Transverse colon (tissue), 4 donors: ENCODE measurements around the gene SDK1. TPM values are rescaled to one million over a fixed set of nuclear protein-coding genes. Genes with fewer than 3 reads are reported as not detected.
"Not testable (repeated sequence)": the region's sequence is repeated elsewhere in the genome, so short reads cannot be mapped to it uniquely, and the experiment has no call there.

Experiments
- DNase-seq: peaks from one replicate; pipeline ENCODE4 v3.0.0-alpha.2; 2019
- H3K27ac ChIP-seq, 4 donors: fragments of 200-600 bp; sonication (generic); 2 replicates each; pipeline ENCODE4 v1.5.1; 2016 to 2018; ENCODE audit warnings: inconsistent platforms in 4 of 4
- H3K27me3 ChIP-seq: fragments of 200-600 bp; sonication (generic); 2 replicates; pipeline ENCODE4 v1.5.1; 2017; ENCODE audit warnings: inconsistent platforms
- H3K36me3 ChIP-seq, 4 donors: fragments of 200-600 bp; sonication (generic); 2 replicates each; pipeline ENCODE4 v1.5.1; 2017 to 2019; ENCODE audit warnings: inconsistent platforms in 4 of 4
- H3K4me1 ChIP-seq, 4 donors: fragments of 200-600 bp; sonication (generic); 2 replicates each; pipeline ENCODE4 v1.5.1; 2017 to 2020; ENCODE audit warnings: inconsistent platforms in 4 of 4
- H3K4me3 ChIP-seq, 4 donors: fragments of 200-600 bp; sonication (generic); 1 replicate in 1 of 4; 2 replicates in 3 of 4; pipeline versions ENCODE4 v1.5.1 to v1.6.1; 2017 to 2019; ENCODE audit warnings: inconsistent platforms in 4 of 4
- H3K9me3 ChIP-seq, 2 donors: fragments of 200-600 bp; sonication (generic); 2 replicates each; pipeline ENCODE4 v1.5.1; 2017 to 2019; ENCODE audit warnings: inconsistent platforms in 2 of 2
- CTCF ChIP-seq, 5 experiments: fragments of 200-600 bp in 3 of 5; fragments of 450-650 bp in 2 of 5; sonication (generic) in 3 of 5; IDR thresholded peaks; 1 replicate in 2 of 5; 2 replicates in 3 of 5; pipeline ENCODE4 v1.5.1; 2016 to 2017; ENCODE audit warnings: antibody characterized with exemption in 5 of 5, inconsistent platforms in 3 of 5, mild to moderate bottlenecking in 2 of 5, moderate library complexity in 1 of 5
- EP300 ChIP-seq: sonication (generic); formaldehyde crosslinking; IDR thresholded peaks from one replicate; pipeline ENCODE4 v1.6.1; 2017; ENCODE audit warnings: antibody characterized with exemption, low read depth
- POLR2A ChIP-seq: fragments of 450-650 bp; IDR thresholded peaks from one replicate; pipeline ENCODE4 v1.6.1; 2016; ENCODE audit warnings: antibody characterized with exemption, mild to moderate bottlenecking, moderate library complexity
- POLR2AphosphoS5 ChIP-seq, 3 donors: sonication (generic); formaldehyde crosslinking; IDR thresholded peaks; one replicate each; pipeline ENCODE4 v1.6.1; 2016; ENCODE audit warnings: antibody characterized with exemption in 3 of 3
- WGBS, 2 donors: methylation state at CpG; one replicate each; pipeline ENCODE4 v1.1.5; 2018; ENCODE audit warnings: low coverage in 1 of 2; 5-methylcytosine and 5-hydroxymethylcytosine counted together
- in situ Hi-C, 4 donors: fragments of 200-750 bp; cut with MboI; loops; one replicate each; pipeline versions ENCODE4 v1.15.0 to v1.15.1; 2017; ENCODE audit warnings: low sequenced_read_pairs in 3 of 4, low pct_ligation_motif_present in 1 of 4, low pct_unique_long_range_greater_than_20kb in 1 of 4
- intact Hi-C: fragments of 100-400 bp; cut with DNase I; formaldehyde crosslinking; loops from one replicate; pipeline ENCODE4 v1.15.1; 2023; ENCODE audit warnings: low total_unique reads
- total RNA-seq, 4 donors: library from RNA; depleted of rRNA; stranded (reverse); fragments of >200 nt; gene quantifications; one replicate each; pipeline ENCODE4 v1.1.0, GENCODE V29; 2016

The SDK1 gene
- total RNA-seq, 4 donors from 2014 or later = 4.0 to 8.6 (median 5.4) TPM

GRCh38 chr7:3960050-3960763, 659.2 kb downstream of the SDK1 start:
- TF ChIP-seq POLR2A (no peak), POLR2AphosphoS5 (IDR thresholded peaks at IDR 0.05) (no peak), EP300 (no peak), CTCF (IDR thresholded peaks at IDR 0.05) (no peak)
- H3K27me3 ChIP-seq = no peaks in the 10 kb centered on the region
- H3K4me3 ChIP-seq = no peak overlapping the region
- no peak for DNase-seq
- intact Hi-C loops (no loop called here), in situ Hi-C loops (no loop called here)
- no peaks in the 10 kb centered on the region for H3K9me3 ChIP-seq
- H3K36me3 ChIP-seq = no peaks in the 10 kb centered on the region
- no peak overlapping the region for H3K27ac ChIP-seq
- H3K4me1 ChIP-seq = no peaks in the 10 kb centered on the region
- 85 to 100% methylated on average over 3 to 11 of the region's 11 CpGs for WGBS, 2 donors

GRCh38 chr7:3960942-3961341, 659.9 kb downstream of the SDK1 start:
- WGBS, 2 donors = 72 to 80% methylated on average over 3 of the region's 3 CpGs
- Histone ChIP-seq H3K27me3 (no peaks in the 10 kb centered on the region), H3K36me3 (no peaks in the 10 kb centered on the region), H3K9me3 (no peaks in the 10 kb centered on the region), H3K4me1 (no peaks in the 10 kb centered on the region), H3K4me3 (no peak overlapping the region), H3K27ac (no peak overlapping the region)
- TF ChIP-seq POLR2AphosphoS5 (IDR thresholded peaks at IDR 0.05) (no peak), POLR2A (no peak), EP300 (no peak), CTCF (IDR thresholded peaks at IDR 0.05) (no peak)
- no peak for DNase-seq
- intact Hi-C loops = no loop called here
- in situ Hi-C loops = no loop called here

GRCh38 chr7:3961857-3962503, 660.9 kb downstream of the SDK1 start:
- Histone ChIP-seq H3K4me1 (no peaks in the 10 kb centered on the region), H3K27ac (no peak overlapping the region), H3K36me3 (no peaks in the 10 kb centered on the region), H3K27me3 (no peaks in the 10 kb centered on the region), H3K4me3 (no peak overlapping the region), H3K9me3 (no peaks in the 10 kb centered on the region)
- in situ Hi-C loops (no loop called here), intact Hi-C loops (no loop called here)
- 92 to 100% methylated on average over 7 to 14 of the region's 14 CpGs for WGBS, 2 donors
- no peak for TF ChIP-seq CTCF (IDR thresholded peaks at IDR 0.05)
- TF ChIP-seq EP300 = no peak
- TF ChIP-seq POLR2AphosphoS5 (IDR thresholded peaks at IDR 0.05) = no peak
- TF ChIP-seq POLR2A = no peak
- DNase-seq = no peak

- DNase-seq, H3K27ac ChIP-seq, H3K4me1 ChIP-seq, intact Hi-C loops, H3K36me3 ChIP-seq, H3K9me3 ChIP-seq, H3K27me3 ChIP-seq, H3K4me3 ChIP-seq, in situ Hi-C loops: not testable (repeated sequence)
- 97% methylated on average over 9 of the region's 11 CpGs; no CpG with 5 or more reads in 1 of the 2 donors for WGBS, 2 donors
Observed at GRCh38 chr7:3963768-3964167, 662.7 kb downstream of the SDK1 start.
